SIG-M5 (cell line): ENCODE measurements around the gene MIER1.
A peak's percentile ranks its signal among the peaks of the same experiment; 100 is the strongest.
"Not testable (repeated sequence)": the region's sequence is repeated elsewhere in the genome, so short reads cannot be mapped to it uniquely, and the experiment has no call there.

Experiments used
- DNase-seq: peaks from one replicate; lab custom pipeline; 2025; lab: John Stamatoyannopoulos, UW

MIER1 gene

DNA sequence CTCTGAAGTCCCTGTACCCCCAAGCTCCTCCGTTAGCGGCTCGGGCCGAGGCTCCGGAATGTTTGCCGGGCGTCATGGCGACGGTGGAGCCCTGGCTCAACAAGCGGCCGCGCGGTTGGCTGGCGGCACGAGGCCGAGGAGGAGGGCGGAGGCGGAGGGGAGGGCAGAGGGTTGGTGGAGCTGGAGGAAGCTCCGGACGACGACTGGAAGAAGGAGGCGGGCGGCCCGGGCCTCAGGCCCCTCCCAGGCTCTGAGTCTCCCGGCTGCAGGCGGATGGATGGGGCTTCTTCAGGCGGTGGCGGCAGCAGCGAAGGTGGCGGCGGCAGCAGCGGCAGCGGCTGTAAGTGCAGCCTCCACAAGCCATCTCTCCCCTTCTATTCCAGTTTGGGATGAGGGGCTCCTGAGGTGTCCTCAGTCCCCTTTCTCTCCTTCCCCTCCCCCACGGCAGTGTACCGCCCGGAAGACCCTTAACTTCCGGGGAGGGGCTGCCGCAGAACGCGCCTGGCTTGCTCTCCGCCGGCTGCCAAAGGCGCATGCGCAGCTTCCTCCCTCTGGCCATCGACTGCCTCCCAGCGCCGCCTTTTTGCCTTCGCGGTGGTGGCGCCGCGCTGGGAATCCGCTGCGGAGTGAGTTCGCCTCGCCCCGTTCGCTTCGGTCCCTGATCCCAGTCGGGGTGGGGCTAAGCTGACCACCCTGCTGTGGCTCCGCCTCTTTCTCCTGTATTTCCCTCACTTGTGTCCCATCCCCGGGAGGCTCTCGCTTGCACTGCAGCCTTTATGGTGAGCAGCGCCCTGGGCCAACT, at the start of gene MIER1, which contains the start of gene DNAI4:
MIER1 (plus strand) TSS at position 235 of the 802 bp plus-strand sequence; CDS start at position 274, 39 bp downstream.
DNAI4 (minus strand) TSS at position 101 of the 802 bp plus-strand sequence; CDS start at position 76, 25 bp downstream.
- DNase-seq: peak; percentile 50

DNA sequence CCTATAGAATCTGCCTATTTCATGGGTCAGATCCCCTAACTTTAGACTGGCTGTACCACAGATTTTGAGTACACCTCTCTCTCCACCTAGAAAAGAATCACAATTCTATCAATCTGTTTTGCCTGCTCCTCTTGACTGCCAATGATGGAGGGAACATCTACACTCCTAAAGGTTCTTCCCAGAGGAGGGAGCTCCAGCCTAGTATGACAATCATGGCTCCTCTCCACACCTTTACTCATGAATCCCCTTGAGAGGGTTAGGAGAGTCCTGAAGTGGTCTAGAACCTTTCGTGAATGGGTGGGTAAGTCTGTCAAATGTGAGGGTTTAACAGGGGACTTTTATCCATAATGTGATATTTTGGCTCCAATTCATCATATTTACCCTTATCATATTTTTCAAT, 48.1 kb upstream of the MIER1 start:
- no peak for DNase-seq

DNA sequence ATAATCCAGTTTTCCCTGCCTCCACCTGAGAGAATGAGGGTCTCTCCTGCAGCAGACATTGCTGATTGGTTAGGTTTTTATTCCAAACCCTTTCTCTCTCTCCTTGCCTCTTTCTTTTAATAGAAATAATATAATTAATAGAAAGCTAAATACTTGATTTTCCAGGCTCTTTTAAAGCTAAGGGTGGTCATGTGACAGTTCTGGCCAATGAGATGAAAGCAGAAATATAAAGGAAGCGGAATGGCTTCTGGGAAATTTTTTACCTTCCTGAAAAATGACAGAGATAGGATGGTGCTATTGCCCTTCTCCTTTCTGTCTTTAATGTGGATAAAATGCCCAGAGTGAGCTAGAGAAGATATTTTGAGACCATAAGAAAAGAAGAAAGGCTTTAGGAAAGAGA, 35.8 kb upstream of the MIER1 start:
- DNase-seq: no peak

- no peak for DNase-seq
Observed at GRCh38 chr1:66890621-66891020, 34.2 kb upstream of the MIER1 start.

DNA sequence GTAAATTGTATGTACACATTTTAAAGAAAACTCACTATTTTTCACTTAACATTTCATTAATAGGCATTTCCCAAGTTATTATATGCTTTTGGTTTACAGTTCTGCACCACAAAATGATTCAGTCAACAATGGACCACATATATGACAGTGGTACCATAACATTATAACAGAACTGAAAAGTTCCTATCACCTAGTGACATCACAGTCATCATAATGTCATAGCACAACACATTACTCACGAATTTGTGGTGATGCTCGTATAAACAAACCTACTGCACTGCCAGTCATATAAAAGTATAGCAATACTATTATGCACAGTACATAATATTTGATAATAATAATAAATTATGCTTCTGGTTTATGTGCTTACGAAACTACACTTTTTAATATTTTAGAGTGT, 31.1 kb upstream of the MIER1 start:
- DNase-seq: no peak

GRCh38 chr1:66915203-66915602, 9.6 kb upstream of the MIER1 start:
- DNase-seq: not testable (repeated sequence)

DNA sequence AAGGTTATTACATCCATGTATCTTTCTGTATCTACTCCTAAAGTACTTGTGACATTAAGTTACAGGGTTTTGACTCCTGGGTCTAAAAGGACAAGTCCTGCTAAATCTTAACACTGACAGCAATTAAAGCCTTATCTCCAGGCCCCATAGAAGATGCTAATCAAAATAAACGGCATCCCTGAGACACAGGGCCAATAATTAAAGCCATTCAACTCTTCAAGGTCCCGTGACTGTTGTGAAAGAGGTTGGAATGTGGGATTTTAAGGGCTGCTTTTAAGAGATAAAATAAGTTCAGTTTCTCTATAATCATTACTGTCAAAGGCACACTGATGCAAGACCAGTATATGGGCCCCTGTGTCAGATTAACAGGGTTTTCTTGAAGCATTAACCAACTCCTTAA, 8.5 kb upstream of the MIER1 start:
- DNase-seq: no peak

- DNase-seq: no peak
Observed at GRCh38 chr1:66917476-66917875, 7.3 kb upstream of the MIER1 start.

GRCh38 chr1:66919063-66919462, 5.7 kb upstream of the MIER1 start:
- DNase-seq: no peak

- no peak for DNase-seq
Observed at GRCh38 chr1:66919828-66920227, 5.0 kb upstream of the MIER1 start.

GRCh38 chr1:66920543-66920942, 4.2 kb upstream of the MIER1 start:
- no peak for DNase-seq

- DNase-seq: no peak
Observed at GRCh38 chr1:66925558-66925910, 744 bp downstream of the MIER1 start.

- no peak for DNase-seq
Observed at GRCh38 chr1:66925944-66926343, 1.2 kb downstream of the MIER1 start.

- DNase-seq: no peak
Observed at GRCh38 chr1:66927528-66927927, 2.7 kb downstream of the MIER1 start.

DNA sequence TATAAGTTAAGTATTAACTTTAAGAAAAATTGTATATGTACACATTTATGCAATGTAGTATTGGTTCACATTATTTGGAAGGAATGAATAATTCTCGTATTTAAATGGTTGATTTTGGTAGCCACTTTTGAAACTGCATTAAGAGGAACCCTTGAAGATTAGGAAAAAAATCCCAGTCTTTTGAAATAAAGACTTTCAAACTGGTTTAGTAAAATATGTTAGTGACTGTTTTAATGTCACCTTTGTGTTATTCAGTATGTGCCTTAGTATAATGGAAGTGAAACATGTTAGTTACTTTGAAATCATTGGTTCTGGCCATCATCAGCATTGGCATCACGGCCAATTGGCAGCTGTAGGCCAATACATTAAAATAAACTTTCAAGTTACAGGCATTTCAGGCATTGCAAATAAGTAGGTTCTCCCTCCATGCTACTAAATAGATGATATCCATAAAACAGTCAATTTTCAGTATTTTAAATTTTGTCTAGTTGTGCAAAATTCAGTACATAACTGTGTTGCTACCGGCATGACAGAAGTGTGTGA, 4.4 kb downstream of the MIER1 start:
- no peak for DNase-seq

DNA sequence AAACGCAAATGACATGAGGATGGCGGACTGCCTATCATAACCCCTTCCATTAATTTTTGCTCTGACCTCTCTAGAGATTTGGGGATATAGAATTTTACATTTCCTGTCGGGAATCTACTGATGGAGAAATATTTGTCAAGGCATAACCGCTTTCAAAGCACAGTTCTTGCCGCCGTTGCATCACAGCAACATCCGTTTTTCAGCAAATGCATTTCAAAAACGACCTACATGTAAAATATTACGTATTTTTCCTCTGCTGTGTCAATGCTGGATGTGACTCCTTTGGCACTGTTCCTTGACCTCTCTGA, 4.9 kb downstream of the MIER1 start:
- peak; percentile 52 for DNase-seq

DNA sequence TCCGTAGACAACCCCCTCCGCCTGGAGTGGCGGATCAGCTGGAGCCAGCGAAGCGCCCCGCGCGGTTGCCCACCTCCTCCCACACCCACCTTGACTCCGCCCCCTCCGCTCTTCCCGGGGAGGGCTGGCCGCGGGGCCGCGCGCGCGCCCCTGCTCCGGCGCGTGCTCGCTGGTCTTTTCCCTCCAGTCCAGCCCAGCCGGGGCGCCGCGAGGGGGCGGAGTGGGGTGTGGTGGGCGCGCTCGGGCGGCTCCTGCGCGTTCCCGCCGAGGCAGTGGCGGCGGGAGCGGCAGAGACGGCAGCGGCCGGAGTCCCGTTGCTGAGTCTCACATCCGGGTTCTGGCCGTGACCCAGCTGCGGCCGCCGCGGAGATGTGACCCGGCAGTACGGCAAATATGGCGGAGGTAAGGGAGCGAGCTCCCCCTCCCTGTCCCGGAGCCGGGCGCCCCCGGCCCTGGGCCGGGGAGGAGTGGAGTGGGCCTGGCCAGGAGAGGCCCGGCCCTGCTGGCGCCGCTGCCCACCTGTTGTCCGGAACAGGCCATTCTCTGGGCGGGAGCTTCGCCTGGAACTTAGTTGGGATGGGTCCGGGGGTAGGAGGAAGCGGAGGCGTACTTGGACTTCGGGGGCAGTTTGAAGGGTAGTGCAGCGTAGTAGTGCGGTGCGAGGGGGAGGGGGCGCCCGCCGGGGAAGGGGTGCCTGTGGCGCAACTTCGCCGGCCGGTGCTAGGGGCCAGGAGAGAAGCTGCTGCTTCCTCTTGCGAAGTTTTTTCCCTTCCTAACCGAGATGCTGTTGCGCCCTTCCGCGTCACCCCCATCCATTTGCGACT, 5.4 kb downstream of the MIER1 start:
- DNase-seq: no peak

GRCh38 chr1:66930823-66931174, 6.0 kb downstream of the MIER1 start:
- no peak for DNase-seq

DNA sequence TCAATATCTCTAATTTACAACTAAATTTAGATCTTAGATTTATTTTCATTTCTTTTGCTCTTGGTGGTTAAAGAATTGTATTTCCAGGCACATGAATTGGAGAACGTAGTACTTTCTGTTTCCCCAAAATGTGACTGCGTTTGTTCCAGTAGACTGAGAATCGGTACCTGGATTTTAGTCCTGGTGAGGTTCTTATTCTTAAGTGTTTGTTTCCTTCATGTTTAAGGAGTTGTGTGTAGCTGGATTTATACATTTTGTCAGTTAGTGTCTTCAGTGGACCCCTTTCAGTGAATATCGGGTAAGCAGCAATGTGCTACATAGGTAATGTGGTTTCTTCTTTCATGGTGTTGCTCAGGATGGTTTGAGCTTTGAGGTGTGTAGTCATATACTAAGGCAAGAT, 6.8 kb downstream of the MIER1 start:
- no peak for DNase-seq

GRCh38 chr1:66932291-66932690, 7.5 kb downstream of the MIER1 start:
- no peak for DNase-seq

GRCh38 chr1:66933887-66934700, 9.3 kb downstream of the MIER1 start:
- DNase-seq: no peak

DNA sequence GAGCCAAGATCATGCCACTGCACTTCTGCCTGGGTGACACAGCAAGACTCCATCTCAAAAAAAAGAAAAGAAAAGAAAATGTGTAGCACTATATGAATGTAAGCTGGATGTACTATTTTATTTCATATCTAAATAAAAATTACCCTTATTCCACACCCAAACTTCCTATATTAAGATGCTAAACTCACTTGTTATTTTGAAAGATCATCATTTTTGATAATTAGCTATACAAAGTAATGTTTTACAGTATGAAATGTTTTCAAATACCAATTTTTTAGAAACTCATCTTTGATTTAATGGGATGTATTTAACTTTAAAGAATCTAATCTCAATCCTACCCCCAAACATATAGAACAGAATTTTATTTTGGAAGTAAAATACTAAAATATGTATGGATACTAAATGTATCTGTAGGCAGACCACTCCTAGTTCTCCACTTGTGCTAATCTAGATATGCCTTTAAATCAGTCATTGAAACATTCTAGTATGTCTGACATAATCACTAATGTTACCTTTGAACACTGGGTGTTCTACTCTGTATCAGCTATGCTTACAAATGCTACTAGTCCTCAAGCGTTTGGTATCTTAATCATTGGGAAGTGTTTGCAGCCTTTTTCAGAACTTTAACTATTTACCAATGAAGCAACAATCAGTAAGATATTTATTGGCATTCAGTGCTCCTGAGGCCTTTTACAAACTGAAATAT, 12.9 kb downstream of the MIER1 start:
- DNase-seq: no peak
